HG03280 (cell line): ENCODE measurements around the gene CYP2S1.
"Not testable (repeated sequence)": the region's sequence is repeated elsewhere in the genome, so short reads cannot be mapped to it uniquely, and the experiment has no call there.

ENCODE experiments used
- ATAC-seq: cut with Tn5 transposase; IDR thresholded peaks from one replicate; pipeline ENCODE4 v1.9.1; 2021; ENCODE audit warnings: mild to moderate bottlenecking, moderate library complexity; ENCODE audit not compliant: unreplicated experiment

The CYP2S1 gene

DNA sequence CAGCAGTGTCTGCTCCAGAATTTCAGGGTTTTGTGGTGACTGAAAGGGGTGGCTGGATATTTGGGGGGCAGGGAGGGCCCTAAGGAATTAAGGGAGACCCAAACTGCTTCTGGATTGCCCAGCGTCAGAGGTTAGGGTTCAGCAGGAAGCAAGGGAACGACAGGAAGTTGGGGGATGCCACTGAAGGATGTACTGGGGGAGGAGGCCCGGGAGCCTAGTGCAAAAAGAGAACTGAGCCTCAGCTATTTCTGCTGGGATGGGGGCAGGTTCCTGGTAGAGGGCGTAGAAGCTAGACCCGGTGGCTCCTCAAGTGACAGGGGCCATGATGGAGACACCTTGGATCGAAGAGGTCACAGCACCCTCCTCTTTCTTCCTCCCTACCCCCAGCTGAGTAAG is 1.1 kb downstream of the CYP2S1 start:
- ATAC-seq, result no peak

GRCh38 chr19:41195675-41196497 is 2.9 kb downstream of the CYP2S1 start:
- ATAC-seq, result no peak

DNA sequence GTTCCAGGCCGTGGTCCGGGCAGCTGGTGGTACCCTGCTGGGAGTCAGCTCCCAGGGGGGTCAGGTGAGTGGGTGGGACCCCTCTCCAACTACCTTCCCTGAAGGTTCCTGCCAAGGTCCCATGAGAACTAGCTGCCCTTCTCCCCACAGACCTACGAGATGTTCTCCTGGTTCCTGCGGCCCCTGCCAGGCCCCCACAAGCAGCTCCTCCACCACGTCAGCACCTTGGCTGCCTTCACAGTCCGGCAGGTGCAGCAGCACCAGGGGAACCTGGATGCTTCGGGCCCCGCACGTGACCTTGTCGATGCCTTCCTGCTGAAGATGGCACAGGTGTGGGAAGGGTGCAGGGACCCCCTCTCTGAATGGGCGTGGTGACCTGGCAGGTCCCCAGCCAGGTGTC is 5.5 kb downstream of the CYP2S1 start:
- ATAC-seq, result no peak

DNA sequence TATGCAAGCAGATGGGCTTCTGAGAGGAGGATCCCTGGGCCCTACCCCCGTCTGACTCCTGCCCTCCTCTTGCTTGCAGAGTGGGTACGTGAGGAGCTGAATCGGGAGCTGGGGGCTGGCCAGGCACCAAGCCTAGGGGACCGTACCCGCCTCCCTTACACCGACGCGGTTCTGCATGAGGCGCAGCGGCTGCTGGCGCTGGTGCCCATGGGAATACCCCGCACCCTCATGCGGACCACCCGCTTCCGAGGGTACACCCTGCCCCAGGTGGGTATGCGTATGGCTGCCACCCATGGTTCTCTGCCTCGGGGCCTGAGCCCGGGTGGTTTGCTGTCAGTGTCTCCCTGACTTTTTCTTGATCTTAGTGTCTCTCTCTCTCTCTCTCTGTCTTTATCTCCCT is 10.4 kb downstream of the CYP2S1 start:
- no peak for ATAC-seq

DNA sequence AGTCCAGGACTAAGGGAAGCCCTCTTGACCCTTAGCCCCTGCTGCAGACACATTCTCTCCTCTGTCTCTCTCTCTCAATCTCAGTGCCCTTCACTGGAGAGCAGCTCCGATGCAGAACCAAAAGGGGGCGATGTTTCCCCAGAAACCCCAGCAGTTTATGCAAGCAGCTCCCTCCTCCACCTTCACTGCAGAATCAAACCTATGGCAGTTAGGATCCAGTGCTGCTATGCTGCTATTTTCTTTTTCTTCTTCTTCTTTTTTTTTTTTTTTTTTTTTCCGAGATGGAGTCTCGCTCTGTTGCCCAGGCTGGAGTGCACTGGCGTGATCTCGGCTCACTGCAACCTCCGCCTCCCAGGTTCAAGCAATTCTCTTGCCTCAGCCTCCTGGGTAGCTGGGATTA is 11.3 kb downstream of the CYP2S1 start:
- not testable (repeated sequence) for ATAC-seq

GRCh38 chr19:41205995-41206394 is 13.0 kb downstream of the CYP2S1 start:
- ATAC-seq, result no peak

GRCh38 chr19:41206456-41206855 is 13.4 kb downstream of the CYP2S1 start:
- ATAC-seq, result no peak

DNA sequence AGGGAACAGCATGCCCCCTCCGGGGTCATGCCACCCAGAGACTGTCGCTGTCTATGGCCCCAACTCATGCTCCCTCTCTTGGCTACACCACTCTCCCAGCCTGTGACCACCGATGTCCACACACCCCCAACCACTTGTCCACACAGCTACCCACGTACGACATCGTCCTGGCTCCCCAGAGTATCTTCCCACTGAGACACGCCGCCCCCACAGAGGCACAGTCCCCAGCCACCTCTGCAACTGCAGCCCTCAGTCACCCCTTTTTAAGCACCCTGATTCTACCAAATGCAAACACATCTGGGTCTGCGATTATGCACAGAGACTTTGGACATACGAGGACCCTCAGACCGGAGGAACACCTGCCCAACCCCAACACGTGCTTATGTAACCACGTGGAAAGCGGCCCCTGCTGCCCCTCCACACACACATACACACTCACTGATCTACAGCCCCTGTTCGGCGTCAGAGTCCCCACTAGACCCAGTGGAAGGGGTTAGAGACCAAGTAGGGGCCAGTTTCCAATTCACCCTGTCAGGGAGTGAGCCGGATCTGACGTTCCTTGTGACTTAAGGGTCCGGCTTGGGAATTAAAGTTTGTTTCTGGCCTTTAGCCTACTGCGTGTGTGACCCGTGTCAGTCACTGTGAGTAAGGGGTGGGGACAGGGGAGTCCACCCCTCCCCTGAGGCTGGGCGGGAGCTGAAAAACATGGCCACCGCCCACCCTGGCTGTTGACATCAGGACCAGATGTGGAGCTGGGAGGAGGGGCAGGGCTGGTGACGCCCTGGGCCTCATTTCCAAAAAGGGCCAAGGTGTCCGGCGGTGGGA is 14.1 kb downstream of the CYP2S1 start:
- ATAC-seq, result no peak

DNA sequence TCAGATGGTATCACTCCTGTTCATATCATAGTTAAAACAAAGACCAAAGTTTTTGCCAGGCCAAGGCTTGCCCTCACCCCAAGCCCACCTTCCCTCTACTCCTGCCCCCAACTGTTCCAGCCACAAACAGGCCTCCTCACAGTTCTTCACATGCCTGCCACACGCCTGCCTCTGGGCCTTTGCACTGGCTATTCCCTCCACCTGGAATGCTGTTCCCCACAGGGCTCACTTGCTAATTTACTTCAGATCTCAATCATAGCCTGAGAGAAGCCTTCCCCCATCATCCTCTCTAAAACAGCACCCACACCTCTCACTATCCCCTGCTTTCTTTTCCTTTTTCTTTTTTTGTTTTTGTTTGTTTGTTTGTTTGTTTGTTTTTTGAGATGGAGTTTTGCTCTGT is 21.1 kb downstream of the CYP2S1 start:
- no peak for ATAC-seq

DNA sequence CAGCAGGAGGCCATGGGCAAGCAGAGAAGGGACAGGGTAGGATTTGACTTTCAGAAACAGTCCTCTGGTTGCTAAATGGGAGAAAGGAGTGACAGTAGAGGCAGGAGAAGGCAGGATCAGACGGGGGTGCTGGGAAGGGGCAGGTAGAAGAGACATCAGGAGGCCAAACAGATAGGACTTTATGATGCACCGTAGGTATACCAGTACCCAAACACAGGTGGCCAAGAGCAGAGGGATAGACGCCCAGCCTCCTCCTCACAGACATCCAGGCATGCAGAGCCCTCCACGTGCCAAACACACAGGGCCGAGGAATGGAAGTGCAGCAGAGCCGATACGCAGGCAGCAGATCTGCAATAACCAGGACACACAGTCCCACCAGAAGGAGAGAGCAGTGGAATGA is 24.7 kb downstream of the CYP2S1 start:
- ATAC-seq, result no peak

DNA sequence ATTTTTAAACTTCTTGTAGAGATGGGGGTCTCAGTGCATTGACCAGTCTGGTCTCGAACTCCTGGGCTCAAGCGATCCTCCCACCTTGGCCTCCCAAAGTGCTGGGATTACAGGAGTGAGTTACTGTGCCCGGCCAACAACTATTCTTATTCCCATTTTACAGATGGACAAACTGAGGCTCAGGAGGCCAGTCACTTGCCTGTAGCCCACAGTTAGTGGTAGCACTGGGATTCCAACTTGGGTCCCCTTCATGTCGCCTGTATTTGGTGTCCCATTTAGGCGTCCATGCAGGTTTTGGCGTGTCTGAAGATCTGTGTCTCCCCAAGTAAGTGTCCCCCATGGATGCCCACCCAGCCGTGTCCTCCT is 25.2 kb downstream of the CYP2S1 start:
- no peak for ATAC-seq

- ATAC-seq, result no peak
These were observed 25.8 kb downstream of the CYP2S1 start, which contains the start of gene AXL for GRCh38 chr19:41218615-41219507. TSS of gene AXL (plus strand) at chr19:41219223. CDS start at chr19:41219393, 170 bp downstream.

DNA sequence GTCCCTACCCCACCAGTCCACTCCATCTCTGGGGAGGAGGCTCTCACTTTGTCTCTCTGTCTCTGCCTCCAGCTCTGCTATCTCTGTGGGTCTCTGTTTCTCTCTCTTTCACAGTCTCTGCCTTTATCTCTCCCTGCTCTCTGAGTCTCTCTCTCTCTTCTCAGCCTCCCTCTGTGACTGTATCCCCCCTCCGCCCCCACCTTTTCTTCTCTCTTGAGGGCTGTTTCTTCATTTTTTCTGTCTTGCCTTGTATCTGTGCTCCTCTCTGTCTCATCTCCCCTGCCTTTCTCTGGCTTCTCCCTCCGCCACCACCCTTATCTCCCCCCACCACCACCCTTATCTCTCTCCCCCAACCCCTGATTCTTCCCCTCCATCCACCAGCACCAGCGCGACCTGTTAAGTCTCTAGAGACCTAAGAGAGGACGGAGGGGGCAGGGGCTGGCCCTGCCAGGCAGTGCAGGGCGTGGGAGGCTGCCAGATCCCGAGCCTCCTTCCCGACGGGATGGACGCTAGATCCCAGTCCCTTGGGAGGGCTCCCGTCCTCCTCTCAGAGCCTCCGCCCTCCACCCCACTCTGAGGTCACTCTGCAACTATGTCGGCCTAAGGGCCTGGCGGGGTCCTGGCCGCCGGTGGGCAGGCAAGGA is 27.0 kb downstream of the CYP2S1 start:
- ATAC-seq, result no peak

- ATAC-seq, result no peak
These were observed 27.8 kb downstream of the CYP2S1 start for GRCh38 chr19:41220811-41221210.

DNA sequence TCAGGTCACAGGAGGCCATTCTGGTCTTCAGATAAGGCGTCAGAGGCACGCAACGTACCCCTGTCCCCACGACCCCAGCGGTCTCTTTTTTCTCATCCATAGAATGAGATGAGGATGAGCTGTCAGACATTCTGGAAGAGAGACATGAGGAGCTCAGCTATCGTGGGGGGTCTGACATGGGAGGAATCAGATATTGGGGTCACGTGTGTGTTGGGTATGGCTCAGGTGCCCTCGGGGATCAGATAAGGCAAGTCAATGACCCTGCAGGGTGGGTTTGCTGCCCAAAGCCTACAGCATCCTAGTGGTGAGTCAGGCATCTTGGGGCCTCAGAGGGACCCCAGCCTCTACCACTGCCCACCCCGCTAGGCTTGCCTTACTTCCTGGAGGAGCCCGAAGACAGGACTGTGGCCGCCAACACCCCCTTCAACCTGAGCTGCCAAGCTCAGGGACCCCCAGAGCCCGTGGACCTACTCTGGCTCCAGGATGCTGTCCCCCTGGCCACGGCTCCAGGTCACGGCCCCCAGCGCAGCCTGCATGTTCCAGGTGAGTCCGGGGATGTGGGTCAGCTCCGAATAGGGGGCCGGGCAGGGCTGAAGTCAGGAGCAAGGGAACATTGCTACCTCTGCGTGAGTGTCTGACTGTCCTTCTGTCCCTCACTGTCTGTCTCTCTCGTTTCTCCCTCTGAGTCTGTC is 28.6 kb downstream of the CYP2S1 start:
- ATAC-seq, result no peak

- no peak for ATAC-seq
These were observed 29.2 kb downstream of the CYP2S1 start for GRCh38 chr19:41222240-41222639.

GRCh38 chr19:41223431-41224234 is 30.6 kb downstream of the CYP2S1 start:
- ATAC-seq, result no peak

- ATAC-seq, result no peak
These were observed 31.6 kb downstream of the CYP2S1 start for GRCh38 chr19:41224632-41225031.
